ENCODE data around the gene OTUD6A.
"Not testable (repeated sequence)": the region's sequence is repeated elsewhere in the genome, so short reads cannot be mapped to it uniquely, and the experiment has no call there.

OTUD6A gene

GRCh38 chrX:70049406-70049805 is 12.9 kb upstream of the OTUD6A start:
- no peak for DNase-seq

GRCh38 chrX:70049925-70050324 is 12.3 kb upstream of the OTUD6A start, which contains the start of gene AWAT2:
Gene AWAT2, minus strand, starts transcription at chrX:70049938. Its CDS starts 6 bp downstream, at chrX:70049932.
- no peak for DNase-seq

- no peak for DNase-seq
Measured at GRCh38 chrX:70052895-70053615, 9.2 kb upstream of the OTUD6A start.

- DNase-seq: no peak
Measured at GRCh38 chrX:70054391-70054790, 7.9 kb upstream of the OTUD6A start.

- no peak for DNase-seq
Measured at GRCh38 chrX:70062961-70063550, 799 bp downstream of the OTUD6A start.

- no peak for DNase-seq
Measured at GRCh38 chrX:70066646-70067045, 4.4 kb downstream of the OTUD6A start.

- DNase-seq: no peak
Measured at GRCh38 chrX:70079297-70079696, 17.0 kb downstream of the OTUD6A start.

- no peak for DNase-seq
Measured at GRCh38 chrX:70079870-70080269, 17.6 kb downstream of the OTUD6A start.

GRCh38 chrX:70082723-70083122 is 20.5 kb downstream of the OTUD6A start:
- DNase-seq: no peak

GRCh38 chrX:70084592-70085240 is 22.5 kb downstream of the OTUD6A start:
- no peak for DNase-seq

GRCh38 chrX:70087857-70088630 is 25.8 kb downstream of the OTUD6A start:
- DNase-seq: no peak

- no peak for DNase-seq
Measured at GRCh38 chrX:70088751-70089150, 26.5 kb downstream of the OTUD6A start.

GRCh38 chrX:70089604-70090297 is 27.5 kb downstream of the OTUD6A start:
- DNase-seq: no peak

- no peak for DNase-seq
Measured at GRCh38 chrX:70092247-70092646, 30.0 kb downstream of the OTUD6A start.

GRCh38 chrX:70096052-70096451 is 33.8 kb downstream of the OTUD6A start:
- no peak for DNase-seq

- DNase-seq: no peak
Measured at GRCh38 chrX:70105229-70105628, 43.0 kb downstream of the OTUD6A start.

- DNase-seq: not testable (repeated sequence)
Measured at GRCh38 chrX:70111436-70112026, 49.3 kb downstream of the OTUD6A start.
